LNCaP clone FGC (cell line): Measurements from ENCODE around the gene ASCL2.

Experiments
- DNase-seq: peaks from one replicate; pipeline ENCODE4 v3.0.0-alpha.2; 2011; ENCODE audit warnings: low read depth
- H3K4me3 ChIP-seq: 2 replicates; pipeline ENCODE4 v1.5.1; 2011; ENCODE audit warnings: mild to moderate bottlenecking, low read depth, low read length, control low read depth
- TF ChIP-seq, protein P1 (sequence below): IDR thresholded peaks from 2 replicates; pipeline ENCODE4 v1.5.1; 2012; ENCODE audit warnings: mild to moderate bottlenecking; ENCODE audit not compliant: control insufficient read depth, insufficient read depth; ENCODE audit errors: extremely low read depth

The ASCL2 gene

DNA sequence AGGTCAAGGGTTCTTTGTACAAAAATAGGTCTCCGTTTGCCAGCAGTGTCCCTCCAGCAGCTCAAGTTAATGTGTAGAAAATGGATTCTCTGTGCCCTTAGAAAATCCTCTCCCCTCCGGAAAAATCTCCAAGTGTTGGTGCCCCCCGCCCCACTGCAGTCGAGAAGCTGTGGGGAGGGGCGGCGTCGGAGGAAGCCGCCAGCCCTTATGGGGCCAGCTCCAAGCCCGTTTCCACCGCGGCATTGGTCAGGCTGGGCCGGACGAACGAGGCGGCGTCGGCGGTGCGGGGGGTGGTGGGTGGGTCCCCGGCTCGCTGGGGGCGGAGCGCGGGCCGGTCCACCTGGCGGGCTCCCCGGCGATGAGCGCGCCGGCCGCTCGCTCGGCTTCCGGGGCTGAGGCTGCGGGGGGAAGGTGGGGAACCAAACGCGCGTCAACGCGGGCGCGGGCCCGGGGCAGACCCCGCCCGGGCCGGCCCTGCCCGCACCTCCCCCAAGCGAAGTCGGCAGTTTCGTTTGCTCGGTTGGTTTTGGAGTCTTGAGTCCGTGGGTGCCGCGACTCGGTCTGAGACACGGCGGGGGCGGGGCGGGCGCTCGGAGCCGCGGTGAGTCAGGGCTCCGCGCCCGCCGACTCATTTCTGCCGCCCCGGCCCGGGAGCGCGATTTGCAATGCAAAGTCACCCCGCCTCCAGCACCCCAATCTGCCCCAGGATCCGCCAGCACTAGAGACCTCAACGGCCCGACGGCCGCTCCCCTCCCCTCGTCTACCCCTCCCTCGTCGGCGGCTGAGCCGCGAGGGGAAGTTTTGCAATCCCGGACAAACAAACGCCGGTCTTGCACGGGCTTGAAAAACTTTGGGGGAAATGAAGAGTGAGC, 1.4 kb downstream of the ASCL2 start:
- no peak for DNase-seq
- H3K4me3 ChIP-seq = peak overlapping the region; percentile 18; the same call in 1 of the 2 replicates
- TF ChIP-seq, protein P1, sequence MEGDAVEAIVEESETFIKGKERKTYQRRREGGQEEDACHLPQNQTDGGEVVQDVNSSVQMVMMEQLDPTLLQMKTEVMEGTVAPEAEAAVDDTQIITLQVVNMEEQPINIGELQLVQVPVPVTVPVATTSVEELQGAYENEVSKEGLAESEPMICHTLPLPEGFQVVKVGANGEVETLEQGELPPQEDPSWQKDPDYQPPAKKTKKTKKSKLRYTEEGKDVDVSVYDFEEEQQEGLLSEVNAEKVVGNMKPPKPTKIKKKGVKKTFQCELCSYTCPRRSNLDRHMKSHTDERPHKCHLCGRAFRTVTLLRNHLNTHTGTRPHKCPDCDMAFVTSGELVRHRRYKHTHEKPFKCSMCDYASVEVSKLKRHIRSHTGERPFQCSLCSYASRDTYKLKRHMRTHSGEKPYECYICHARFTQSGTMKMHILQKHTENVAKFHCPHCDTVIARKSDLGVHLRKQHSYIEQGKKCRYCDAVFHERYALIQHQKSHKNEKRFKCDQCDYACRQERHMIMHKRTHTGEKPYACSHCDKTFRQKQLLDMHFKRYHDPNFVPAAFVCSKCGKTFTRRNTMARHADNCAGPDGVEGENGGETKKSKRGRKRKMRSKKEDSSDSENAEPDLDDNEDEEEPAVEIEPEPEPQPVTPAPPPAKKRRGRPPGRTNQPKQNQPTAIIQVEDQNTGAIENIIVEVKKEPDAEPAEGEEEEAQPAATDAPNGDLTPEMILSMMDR = no peak

DNA sequence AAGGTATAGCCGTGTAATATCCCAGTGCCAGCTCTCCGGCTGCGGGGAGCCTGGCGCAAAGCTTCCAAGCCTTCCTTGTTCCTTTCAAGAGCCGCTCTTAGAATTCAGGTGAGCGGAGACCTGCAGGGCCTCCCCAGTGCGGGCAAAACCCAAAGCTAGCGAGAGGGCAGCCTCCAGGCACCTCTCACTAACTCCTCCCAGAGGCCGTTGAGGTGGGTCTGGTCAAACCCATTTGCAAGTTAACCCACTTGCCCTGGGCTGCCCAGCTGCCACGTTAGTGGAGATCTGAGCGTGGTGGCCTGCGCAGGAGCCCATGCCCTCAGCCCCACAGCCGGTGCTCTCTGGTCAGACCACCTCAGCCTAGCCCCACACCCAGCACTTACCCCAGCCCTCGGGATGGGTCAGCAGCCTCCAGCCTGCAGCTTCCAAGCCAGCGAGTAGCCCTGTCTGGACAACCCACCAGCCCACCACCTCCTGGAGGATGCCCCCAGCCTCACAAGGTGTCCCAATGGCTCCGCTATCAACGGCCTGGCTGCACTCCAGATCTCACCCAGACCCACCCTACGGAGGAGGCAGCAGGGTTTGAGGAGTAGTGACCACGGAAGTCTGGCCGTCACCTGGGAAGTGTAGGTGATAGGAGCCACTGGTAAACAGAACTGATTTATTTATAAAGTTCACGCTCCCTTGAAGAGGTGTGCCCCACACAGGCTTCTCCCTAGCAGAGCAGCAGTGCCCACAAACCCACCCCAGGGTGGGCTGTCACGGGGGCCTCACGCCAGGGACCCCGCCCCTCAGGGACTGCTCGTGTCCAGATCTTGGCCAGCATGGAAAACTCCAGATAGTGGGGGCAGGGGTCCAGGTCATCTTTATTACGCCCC, 2.3 kb downstream of the ASCL2 start:
- TF ChIP-seq, protein P1 = no peak
- H3K4me3 ChIP-seq = no peak overlapping the region
- no peak for DNase-seq

DNA sequence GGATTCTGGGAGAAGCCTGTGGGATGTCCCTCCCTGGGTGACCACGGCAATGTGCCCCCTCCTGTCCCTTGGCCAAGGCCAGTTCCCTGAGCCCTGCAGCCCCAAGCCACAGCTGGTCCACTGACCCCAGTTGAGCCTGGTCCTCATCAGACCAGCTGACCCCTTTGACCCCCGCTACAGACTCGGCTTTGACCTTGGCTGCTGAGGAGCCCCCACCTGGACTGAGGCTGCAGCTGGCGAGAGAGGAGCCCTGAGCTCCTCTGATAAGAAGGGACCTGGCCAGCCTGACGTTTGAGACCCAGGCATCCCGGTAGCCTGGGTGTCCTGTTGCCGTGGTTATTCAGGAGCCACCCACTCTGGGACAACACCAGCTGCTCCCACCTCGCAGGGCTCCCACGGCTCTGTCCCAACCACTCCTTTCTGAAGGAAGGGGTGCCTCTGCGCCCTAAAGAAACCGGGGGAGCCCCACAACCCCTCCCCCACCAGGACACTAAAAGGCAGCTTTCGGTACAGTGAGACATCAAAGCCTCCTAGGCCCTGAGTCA, 3.0 kb downstream of the ASCL2 start:
- no peak overlapping the region for H3K4me3 ChIP-seq
- TF ChIP-seq, protein P1 = no peak

GRCh38 chr11:2266586-2267305, 3.6 kb downstream of the ASCL2 start:
- H3K4me3 ChIP-seq = no peak overlapping the region
- DNase-seq = no peak
- TF ChIP-seq, protein P1 = no peak

More for the DNA sequence above, 3.0 kb downstream of the ASCL2 start:
- no peak for DNase-seq

GRCh38 chr11:2265854-2266585, 4.4 kb downstream of the ASCL2 start:
- no peak for DNase-seq
- TF ChIP-seq, protein P1 = no peak
- no peak overlapping the region for H3K4me3 ChIP-seq

- H3K4me3 ChIP-seq = no peak overlapping the region
- DNase-seq = no peak
- TF ChIP-seq, protein P1 = no peak
These were observed 5.0 kb downstream of the ASCL2 start for GRCh38 chr11:2265396-2265795.
